ENCODE measurements around the gene NGB.

The NGB gene

DNA sequence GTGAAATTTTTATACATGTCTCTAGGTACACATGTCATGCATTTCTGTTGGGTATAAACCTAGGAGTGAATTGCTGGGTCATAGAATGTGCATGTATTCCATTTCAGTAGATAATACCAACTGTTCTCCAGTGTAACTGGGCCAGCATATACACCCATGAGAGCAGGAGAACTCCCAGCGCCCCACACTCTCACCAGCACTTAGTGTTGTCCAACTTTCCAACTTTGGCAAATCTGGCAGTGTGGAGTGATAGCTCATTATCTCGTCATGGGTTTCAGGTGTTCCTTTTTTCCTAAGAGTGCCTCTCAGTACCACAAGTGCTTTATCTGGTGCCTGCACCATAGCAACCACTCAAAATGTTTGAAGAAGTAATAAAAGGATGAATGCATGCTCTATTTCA is 40.1 kb downstream of the NGB start:
- ATAC-seq = no peak

DNA sequence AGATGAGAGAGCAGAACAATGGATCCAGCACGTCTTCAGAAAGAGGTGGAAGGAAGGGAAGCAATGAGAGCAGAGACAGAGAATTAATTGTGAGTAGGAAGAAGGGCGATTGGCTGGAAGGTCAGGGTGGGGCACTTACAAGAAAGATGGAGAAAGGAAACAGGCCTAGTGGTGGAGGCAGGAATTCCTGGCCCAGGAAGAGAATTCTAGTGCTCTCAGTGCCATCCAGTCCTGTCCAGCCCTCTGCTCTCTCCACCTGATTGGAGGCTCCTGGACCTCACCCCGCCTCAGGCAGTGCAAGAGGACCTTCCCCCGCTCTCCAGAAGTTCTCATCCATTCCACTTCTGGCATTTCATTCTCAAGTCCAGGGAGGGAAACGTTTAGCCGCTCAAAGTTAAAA is 43.0 kb downstream of the NGB start:
- no peak for ATAC-seq

DNA sequence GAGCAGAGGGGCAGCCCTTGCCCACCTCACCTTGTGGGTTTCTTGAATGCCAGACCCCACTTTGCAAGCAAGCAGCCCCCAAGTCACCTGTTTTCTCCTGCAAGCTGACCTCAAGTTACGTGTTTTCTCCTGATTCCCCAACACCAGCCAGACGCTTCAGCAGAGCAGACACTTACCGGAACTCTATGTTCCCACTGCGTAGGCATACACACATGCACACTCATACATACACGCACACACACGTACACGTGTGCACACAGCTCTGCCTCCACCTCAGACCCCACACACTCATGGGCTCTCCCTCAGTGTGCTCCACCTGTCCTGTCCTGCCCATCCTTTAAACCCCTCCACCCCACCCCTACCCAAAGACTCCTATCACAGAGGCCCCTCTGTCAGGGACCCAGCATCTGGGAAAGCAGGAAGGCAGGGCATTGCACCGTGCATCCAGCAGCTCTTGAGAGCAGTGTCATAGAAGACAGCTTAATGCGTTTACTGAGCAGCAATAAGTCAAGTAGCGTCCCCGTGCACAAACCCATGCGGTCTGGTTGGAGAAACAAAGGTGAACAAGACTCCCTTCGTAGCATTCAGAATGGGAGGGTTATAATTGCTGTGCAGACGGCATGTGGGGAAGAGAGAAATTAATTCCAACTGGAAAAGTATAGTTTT is 45.0 kb downstream of the NGB start:
- no peak for ATAC-seq

DNA sequence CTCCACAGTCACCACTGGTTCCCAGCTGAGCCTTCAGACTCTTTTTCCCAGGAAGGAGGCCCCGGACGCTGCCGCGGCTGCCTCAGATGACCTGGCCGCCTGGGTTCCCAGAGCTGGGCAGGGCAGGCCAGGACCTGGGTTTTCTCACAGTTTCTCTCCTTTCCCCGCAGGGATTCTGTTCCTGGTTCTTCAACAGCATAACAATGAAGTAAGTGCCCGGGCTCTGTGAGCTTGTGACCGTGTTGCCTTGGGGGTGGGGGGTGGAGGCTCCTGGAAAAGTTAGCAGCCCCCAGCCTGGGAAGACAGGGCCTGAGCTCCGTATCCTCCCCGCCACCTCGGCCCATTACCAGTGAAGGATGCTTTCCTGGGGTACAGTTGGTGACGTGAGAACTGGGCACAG is 45.8 kb downstream of the NGB start:
- ATAC-seq = no peak

DNA sequence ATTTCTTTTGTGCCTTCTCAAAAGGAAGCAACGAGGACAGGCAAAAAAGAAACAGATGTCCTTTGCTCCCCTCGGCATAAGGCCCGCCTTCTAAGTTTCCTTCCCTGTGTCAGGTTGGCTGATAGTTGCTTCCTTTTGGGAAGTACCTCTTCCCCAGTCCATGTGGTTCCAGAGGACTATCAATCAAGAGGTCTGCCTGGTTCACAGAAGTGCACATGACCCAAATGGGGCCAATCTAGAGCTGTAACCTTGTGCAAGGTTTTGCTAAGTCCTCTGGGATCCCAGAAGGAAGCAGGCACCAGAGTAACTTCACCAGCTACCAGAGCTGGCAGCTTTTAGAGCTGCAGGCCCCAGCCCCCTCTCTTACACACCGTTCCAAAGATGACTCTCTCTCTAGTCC is 46.8 kb downstream of the NGB start:
- no peak for ATAC-seq

DNA sequence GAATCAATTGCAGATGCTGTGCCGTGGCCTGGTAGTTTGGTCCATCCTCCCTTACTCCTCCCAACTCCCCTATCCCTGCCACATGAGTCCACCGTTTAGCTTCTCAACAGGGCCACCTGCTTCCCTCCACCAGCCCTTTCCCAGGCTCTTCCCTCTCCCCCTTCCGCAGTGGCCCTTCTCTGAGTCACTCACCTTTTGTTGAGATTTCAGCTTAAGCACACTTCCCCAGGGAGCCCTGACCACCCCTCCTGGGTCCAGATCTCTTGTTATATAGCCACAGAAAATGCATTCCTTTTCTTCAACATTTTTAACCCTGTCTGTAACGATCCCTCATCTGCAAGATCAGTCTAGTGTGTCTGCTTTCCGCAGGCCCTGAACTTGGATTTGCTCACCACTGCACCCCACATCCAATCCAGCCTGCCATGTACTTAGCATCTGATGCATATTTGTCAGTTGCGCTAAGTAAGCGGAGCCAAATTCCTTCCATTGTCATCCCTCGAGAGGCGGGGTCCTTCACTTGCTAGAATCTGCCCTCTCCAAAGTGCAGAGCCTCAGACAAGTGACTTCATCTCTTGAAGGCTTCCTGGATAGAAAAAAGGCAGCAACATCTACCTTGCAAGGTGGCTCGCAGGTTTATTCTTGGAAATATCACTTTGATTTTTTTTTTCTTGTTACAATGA is 48.3 kb downstream of the NGB start:
- no peak for ATAC-seq

DNA sequence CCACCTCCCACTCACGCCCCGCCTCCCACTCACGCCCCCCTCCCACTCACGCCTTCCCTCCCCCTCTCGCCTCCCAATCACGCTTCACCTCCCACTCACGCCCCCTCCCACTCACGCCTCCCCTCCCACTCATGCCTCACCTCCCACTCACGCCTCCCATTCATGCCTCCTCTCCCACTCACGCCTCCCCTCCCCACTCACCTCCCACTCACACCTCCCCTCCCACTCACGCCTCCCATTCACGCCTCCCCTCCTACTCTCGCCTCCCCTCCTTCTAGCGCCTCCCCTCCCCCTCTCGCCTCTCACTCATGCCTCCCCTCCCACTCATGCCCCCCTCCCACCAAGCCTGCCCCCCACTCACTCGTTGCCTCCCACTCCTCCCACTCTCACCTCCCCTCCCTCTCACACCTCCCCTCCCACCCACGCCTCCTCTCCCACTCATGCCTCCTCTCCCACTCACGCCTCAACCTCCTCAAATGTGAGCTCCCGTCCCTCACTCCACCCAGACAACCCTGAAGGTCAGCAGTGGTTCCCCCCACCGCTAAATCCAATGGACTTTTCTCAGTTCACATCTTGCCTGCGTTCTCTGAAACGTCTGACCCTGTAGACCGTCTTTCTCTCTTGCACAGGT is 49.6 kb downstream of the NGB start:
- ATAC-seq = no peak

DNA sequence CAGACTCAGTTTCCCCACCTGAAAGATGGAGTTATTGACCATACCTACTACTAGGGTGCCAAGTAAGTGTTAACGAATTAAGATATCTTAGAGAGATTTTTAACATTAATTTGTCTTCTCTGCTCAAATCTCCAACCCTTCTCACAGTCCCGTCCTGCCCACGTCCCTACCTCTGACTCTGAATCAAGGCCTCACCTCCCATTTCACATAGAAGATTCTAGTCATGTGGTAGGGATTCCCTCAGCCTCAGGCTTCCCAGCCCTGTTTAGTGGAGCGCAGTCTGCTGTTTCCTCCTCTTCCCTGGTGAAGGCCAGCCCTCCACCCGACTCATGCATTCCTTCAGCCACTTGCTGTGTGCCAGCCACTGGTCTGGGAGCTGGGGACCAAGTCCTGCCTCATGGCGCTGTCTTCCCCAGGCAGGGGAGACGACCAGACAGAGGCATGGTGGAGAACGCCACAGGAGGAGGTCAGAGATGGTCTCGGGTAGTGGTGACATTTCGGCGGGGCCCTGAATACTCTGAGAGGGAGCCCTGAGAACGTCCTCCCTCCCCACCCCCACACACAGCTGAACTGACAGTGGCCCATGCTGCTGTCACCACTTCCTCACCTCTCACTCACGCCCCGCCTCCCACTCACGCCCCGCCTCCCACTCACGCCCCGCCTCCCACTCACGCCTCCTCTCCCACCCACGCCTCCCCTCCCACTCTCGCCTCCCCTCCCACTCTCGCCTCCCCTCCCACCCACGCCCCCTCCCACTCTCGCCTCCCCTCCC is 50.6 kb downstream of the NGB start:
- ATAC-seq = no peak

DNA sequence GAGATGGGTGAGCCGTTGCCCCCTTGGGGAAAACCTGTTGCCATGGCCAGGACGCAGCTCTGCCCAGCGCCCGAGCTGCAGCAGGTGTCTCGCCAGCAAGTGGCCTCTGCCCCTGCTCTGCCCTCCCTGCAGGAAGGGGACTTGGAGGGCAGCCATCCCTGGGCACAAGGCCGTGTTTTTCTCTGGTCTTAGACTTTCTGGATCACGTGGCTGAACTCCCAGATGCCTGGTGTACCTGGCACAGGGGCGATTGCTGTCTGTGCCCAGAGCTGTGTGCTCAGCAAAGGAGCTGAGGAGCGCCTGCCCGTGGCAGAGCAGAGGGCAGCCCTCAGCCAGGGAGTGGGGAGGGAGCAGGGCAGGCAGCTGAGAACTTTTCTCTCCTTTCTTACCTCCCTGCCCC is 51.4 kb downstream of the NGB start:
- no peak for ATAC-seq

DNA sequence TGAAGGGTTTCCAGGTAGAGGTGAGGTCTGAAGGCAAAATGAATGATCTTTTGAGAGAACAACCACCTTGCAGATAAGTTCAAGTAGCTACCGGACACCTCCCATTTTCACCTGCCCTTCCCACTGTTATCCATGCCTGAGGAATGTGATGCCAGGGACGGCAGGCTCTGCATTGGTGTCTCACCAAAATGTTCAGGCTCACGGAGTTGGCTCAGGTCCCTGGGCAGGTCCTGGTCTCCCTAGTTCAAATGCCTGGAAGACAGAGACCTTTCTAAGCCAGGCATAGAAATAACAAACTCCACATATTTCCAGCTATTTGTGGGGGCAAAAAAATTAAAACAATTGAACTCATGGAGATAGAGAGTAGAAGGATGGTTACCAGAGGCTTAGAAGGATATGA is 53.5 kb downstream of the NGB start:
- ATAC-seq = no peak
